ELR (cell line): Measurements from ENCODE around the gene PIK3AP1.
"Not testable (repeated sequence)": the region's sequence is repeated elsewhere in the genome, so short reads cannot be mapped to it uniquely, and the experiment has no call there.

Source experiments
- DNase-seq: peaks from one replicate; pipeline ENCODE4 v3.0.0-alpha.2; 2015; ENCODE audit warnings: low read depth

The PIK3AP1 gene

DNA sequence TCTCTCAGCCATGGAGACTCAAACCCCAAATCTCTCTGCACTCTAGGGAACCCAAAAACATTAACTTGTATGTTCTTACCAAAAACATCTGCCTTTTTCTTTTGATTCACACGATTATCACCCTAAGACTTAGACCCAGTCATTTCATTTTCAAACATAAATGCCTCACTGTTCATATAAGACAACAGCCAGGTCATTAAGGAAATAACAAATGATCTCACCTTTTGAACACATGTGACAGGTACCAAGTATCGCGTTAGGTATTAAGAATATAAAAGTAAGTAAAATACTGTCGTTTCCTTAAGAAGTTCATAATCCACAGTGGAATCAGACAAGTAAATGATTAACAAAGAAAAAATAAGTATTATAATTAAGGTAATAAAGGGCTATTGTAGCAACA, 142.3 kb downstream of the PIK3AP1 start:
- DNase-seq: no peak

DNA sequence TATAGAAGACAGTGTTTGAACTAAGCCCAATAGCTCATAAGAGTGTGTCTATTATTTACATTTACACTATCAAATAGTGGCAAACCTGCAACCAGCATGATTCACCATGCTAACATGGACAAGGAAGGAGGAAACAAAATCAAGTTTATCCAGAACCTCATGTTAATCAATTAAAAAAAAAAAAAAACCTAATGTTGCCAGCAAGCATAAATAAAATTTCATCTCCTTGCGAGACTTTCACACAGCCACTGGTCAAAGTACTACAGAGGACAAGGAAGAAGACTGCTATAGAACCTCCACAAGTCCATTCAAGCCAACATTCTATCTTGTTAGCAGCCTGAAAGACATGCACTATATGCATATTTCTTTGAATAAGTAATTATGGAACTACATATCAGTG, 143.2 kb downstream of the PIK3AP1 start:
- no peak for DNase-seq

DNA sequence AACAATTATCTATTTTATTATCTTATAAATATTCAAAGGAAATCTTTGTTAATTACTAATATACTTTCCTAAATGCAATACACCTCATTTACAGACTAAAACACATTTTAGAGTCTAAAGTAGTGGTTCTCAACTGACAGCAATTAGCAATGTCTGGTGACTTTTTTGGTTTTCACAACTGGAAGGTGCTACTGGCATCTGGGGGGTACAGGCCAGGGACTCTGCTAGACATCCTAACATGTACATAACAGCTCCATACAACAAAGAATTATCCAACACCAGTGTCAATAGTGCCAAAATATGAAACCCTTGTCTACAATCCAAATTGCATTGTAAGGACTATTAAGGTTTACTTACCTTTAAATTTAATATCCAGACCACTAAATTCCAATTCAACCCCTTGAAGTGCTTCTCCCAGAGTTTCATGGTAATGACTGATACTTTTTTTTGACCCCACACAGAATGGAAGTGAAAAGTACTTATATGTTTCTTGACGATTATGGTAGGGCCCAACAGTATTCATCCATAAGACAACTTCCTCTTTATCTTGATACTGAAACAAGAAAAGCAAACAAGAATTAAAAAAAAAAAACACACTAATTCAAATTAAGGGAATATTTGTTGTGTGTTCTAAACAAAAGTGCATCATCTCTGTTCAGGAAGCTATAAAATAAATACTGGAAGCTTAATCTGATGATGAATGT, 143.9 kb downstream of the PIK3AP1 start:
- no peak for DNase-seq

DNA sequence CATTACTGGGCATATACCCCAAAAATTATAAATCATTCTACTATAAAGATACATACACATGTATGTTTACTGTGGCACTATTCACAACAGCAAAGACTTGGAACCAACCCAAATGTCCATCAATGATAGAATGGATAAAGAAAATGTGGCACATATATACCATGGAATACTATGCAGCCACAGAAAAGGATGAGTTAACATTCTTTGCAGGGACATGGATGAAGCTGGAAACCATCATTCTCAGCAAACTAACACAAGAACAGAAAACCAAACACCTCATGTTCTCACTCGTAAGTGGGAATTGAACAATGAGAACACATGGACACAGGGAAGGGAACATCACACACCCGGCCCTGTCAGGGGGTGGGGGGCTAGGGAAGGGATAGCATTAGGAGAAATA, 145.8 kb downstream of the PIK3AP1 start:
- not testable (repeated sequence) for DNase-seq

DNA sequence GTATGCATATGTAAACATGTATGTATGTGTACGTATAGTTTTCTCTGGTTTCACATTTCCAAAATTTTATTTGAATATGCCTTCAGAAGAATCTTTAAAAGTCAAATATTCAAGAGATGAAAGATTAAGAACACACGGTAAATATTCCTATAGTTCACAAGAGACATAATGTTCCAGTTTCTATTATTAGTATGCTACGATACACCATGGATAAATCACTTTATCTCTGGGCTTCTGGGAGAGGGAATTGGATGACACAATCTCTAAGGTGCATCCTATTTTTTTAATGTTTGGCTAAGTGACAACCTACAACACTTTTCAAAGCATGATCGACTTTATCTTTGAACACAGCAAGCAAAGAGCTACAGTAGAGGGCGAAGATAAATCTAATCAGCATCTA, 147.3 kb downstream of the PIK3AP1 start:
- DNase-seq: no peak

DNA sequence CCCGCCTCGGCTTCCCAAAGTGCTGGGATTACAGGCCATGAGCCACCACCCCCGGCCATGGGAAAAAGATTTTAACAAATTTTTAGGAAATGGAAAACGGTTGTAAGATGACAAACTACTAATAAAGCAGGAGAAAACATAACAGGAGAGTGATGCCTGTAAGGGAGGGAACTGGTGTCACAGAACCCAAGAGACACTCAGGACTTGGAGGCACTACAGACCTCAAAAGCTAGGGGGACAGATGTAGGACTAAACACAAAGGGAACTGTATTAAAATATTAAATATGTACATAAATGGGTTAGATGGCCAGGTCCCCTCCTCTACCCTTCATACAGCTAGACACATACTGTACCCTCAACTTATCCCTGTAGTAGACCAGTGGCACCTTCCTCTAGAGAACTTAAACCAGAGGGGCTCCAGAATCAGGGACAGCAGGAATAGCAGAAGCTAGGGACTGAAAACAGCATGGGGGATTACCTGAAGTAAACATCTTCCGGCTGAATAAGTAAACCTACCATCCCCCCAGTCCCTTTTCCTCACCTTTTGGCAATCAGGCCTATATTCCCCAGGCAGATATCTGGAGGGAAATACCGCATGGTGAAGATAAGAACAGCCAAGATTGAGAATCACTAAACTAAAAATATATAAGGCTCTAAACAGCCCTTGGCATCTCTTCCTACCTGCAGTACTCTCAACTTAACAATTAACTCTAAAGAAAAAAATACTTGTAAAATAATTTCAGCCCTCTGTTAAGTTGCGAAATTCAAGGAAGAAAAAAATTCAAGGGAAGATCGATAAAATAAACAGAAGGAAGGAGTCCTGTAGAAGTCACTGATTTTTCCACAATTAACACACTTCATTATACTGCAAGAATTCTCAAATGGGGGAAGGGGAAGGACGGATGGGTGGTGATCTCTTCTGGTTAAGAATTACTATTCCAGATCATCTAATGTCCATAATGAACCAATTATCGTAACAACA, 149.0 kb downstream of the PIK3AP1 start:
- no peak for DNase-seq

DNA sequence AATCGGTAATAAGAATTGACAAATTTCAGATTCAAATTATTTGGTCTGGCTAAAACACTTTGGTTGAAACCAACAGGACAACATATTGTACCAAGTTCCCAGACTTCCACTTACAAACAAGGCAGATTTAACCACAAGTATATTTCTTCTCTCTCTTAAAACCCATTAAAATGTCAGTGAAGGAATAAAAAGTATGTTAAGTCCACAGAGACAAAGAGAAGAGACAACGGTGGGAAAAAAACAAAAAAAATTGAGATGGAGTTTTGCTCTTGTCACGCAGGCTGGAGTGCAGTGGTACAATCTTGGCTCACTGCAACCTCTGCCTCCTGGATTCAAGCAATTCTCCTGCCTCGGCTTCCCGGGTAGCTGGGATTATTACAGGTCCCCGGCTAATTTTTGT, 149.8 kb downstream of the PIK3AP1 start:
- no peak for DNase-seq

DNA sequence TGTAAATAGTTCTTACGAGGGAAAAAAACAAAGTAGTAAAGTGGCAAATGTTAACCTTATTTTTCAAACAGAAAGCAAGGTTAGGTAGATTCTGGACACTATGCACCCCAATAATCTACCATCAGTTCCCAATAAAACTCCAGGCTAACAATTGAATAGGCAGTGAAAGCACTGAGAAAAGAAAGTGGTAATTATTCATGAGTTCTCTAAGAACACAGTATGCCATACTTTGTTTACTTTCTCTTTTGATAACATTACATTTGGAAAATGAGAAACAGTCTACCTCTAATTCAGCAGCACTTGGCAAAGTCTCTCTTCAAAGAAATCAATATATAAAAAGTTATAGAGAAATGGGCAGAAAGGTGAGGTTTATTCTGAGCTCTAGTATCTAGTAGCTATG, 151.9 kb downstream of the PIK3AP1 start:
- DNase-seq: no peak

DNA sequence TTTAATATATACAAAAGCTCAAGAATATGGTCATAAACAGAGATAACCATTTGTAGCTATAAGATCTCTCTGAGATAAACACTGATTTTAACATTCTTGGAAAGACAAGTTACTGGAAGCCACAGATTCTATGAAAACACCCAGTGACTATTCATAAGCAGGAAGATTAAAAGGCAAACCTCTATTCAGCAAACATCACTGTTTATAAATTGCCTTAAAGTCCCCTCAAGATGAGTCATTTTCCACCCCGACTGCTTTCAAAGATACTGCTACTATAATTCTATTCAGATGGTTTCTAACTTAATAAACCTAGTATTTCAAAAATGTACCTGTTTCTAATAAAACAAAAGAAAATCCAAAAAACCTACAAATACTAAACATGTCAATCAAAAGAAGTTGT, 154.5 kb downstream of the PIK3AP1 start:
- peak; percentile 68 for DNase-seq

DNA sequence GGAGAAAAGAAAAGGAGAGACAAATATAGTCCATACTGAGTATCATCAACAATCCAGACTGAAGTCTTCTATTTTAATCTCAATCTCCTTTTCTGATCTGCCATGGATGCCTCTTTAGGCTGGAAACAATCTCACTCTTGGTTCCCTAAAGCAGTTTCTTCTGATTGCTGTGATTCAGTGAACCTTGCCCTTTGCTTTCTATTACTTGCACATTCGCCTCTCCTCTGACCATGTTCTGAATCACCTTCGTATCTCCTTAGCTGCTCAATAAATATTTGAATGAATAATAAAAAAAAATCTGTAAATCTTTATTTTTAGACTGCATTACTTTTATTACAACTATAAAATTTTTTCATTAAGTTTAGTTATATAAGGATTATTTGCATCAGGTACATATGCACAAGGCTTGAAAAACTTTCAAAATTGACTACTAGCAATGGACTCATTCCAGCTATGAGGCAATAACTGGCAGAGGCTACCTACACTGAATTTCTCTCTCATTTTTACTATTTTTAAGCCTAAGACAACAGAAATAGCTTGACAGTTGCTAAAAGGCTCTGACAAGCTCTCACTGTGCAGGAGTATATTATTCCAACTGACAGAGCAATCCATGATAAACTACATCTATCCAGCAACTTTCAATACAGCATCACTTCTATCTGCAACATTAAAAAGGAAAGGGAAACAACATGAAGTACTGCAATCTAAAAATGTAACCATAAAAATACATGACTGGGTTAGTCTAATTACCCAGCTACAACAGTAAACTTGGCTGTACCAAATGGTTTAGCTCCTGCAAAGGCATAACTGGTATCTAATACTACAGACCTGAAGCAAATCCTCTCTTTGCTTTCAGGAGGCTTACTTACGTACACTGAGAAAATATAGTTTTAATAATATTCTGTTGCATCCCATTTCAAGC, 159.1 kb downstream of the PIK3AP1 start:
- DNase-seq: peak; percentile 51

DNA sequence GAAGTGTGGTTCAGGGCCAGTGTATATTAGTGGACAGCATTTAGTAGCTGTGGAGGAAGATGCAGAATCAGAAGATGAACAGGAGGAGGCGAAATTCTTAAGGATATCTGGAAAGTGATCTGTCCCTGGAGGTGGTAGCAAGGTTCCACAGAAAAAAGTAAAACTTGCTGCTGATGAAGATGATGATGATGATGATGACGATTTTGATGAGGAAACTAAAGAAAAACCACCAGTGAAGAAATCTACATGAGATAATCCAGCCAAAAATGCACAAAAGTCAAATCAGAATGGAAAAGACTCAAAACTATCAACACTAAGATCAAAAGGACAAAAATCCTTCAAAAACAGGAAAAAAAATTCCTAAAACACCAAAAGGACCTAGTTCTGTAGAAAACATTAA, 159.8 kb downstream of the PIK3AP1 start:
- no peak for DNase-seq

DNA sequence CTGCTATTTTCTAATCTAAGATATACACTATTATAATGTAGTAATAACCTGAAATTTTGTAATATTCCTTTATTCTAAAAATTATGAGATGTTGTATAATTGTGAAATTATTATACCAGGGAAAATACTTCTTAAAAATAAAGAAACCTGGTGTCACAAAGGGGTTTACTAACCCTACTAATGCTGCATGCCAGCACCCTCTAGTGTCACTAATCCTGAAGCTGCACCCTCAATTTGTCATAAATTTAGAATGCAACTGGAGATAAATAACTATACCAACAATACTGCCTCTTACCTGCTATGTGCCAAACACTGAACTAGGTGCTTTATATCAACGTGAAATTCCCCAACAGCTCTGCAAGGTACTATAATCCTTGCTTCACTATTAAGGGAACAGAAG, 164.3 kb downstream of the PIK3AP1 start:
- DNase-seq: peak; percentile 28

DNA sequence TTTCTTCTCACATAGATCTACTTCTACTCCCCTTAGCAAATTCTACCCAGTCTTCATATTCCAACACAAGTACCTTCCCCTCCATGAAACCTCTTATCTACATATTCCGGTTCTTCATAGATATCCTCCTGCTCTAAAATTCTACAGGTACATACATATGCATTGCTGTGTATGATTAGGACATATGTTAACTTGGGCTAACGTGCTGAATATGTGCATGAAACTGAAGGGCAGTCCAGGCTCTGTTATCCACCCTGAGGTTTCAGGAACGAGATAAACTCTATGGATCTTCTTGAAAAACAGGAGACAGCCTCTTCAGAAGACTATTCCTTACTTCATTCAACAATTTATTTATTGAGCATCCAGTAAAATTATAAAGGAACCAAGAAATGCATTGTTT, 165.0 kb downstream of the PIK3AP1 start:
- DNase-seq: no peak

DNA sequence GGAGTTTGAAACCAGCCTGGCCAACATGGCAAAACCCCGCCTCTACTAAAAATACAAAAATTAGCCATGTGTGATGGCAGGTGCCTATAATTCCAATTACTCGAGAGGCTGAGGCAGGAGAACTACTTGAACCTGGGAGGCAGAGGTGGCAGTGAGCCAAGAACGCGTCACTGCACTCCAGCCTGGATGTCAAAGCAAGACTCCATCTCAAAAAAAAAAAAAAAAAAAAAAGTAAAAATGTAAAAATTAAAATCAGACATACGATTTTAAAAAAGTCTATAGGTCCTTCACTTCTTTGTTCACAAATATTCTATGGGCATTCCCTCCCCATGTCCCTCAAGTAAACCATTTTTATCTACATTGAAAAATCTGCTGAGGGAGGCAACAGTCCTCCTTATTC, 171.7 kb downstream of the PIK3AP1 start:
- no peak for DNase-seq

DNA sequence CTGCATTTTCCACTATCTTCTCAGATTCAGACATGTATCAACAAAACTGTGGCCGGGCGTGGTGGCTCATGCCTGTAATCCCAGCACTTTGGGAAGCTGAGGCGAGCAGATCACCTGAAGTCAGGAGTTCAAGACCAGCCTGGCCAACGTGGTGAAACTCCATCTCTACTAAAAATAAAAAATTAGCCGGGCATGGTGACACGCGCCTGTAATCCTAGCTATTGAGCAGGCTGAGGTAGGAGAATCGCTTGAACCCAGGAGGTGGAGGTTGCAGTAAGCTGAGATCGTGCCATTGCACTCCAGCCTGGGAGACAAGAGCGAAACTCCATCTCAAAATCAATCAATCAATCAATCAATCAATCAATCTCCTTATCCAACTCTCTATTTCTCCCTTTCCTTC, 174.8 kb downstream of the PIK3AP1 start:
- DNase-seq: not testable (repeated sequence)
